Measurements from ENCODE around the gene DIAPH3.
A peak's percentile ranks its signal among the peaks of the same experiment; 100 is the strongest.

DIAPH3 gene

DNA sequence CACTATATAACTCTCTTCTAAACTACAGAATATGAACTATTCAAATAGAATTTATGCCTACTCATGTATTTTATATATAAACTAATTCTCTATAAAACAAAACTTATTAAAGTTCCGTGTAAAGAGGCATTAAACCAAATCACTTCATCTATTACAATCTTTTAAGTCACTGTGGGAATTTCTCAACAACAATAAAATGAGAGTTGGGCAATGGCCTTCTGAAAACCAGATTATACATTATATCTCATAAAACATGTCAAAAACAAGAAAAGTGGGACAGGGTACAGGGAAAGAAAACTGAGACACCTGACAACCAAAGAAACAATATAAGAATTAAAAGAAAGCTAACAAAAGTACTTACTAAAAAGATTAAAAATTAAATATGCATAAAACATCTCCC lies 145.2 kb downstream of the DIAPH3 start:
- DNase-seq, result no peak

- no peak for DNase-seq
These were observed 147.5 kb downstream of the DIAPH3 start for GRCh38 chr13:60016229-60016628.

- no peak for DNase-seq
These were observed 150.6 kb downstream of the DIAPH3 start for GRCh38 chr13:60013166-60013565.

GRCh38 chr13:60012488-60012887 lies 151.2 kb downstream of the DIAPH3 start:
- DNase-seq, result no peak

DNA sequence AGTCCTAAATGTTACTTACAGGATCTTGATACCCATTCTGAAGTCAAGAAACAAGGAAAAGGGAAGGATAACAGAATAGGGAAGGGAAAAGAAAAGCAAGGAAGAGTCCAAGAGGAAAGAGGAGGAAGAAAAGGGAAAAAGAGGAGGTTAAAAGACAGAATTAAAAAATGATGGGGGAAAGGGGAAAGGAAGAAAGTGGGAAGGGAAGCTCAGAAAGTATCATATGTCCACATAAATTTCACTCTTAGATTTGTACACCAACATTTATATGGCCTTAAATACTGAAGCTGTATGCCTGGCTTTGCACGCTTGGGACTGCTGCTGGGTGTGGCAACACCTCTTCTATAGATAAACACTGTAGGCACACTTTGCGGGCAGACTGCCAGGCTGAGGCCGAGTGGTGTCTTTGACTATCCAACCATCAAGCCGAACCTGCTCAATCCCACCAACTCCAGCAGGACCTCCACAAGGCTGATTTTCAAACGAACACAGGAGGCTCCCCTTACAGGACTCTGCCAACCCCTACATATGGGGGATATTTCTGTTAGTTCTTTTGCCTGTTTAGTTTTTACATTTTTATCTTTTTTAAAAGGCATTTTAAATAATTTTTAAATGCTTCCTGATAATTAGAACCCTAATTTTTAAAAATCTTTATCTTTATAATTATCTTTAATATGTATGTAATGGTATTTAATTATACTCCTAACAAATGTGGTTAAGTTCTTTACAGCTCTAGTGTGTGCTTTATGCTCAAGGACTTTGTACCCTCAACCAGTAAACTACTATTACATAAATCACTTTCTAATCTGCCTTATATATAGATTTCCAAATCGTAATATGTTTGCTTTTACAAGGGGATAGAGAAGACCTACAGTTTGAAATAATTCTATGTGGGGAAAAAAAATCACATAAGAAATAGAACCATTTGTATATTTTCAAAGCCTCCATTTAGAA lies 154.2 kb downstream of the DIAPH3 start:
- no peak for DNase-seq

DNA sequence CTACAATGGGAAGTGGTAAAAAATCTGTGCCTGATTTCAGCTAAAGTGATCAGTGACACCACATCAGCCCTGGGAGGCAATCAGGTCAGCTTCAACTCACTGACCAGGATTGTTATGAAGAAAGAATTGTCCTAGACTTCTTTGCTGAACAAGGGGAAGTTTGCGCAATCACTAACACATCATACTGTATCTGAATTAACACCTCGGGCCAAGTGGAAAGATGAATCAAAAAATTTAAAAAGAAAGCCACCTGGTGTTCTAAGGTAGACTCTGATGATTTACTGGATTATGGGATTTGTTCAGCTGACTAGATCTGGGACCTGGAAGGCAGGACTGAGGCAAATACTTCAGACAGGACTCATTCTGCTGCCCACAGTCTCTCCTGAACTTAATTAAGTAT lies 161.8 kb downstream of the DIAPH3 start:
- DNase-seq, result no peak

DNA sequence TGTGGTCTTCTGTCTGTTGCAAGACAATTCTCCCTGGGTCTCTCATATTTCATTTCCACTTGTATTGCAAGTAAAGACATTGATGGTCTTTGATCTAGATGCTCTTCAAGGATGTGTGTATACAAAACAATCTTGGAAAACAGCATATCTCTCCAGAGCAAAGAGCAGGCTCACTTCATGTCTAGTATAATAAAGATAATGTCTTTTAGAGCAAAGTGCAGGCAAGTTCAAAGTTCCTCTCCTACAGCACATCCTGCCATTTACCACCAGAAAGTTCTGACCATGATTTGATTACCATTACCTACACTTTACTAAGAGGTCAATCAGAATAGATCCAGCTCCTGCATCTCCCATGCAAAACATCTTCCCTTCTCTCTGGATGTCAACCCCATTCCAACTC lies 162.8 kb downstream of the DIAPH3 start:
- DNase-seq, result no peak

DNA sequence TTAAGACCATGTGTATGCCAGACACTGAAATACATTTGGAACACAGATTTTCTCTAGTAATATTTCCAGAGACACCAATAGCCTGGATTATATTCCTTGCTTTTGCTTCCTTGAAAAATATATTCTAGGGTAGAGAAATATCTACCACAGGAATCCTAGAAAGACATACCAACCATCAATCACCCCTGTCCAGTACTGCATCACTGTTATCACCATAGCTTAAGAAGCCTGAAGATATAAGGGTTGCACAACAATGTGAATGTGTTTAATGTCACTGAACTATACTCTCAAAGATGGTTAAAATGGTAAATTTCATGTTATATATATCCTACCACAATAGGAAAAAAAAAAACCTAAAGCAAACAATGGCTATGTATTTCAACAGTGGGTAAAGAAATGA lies 163.6 kb downstream of the DIAPH3 start:
- DNase-seq, result no peak

DNA sequence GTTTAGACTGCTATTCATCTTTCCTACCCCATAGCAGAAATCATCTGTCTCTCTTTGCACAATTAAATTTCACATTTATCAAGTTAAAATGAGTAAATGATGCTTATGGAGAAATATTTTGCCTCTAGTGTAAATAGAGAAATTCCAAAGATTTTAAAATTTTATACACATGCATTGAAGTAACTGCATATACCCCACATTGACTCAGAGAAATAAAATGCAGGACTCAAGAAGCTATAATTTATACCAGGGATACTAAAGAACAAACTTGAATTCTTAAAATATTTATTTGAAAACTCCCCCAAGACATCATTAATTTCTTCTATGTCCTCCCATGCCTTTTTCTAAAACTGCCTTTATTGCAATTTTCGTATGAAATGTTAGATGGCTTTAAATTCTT lies 165.8 kb downstream of the DIAPH3 start:
- DNase-seq, result no peak

GRCh38 chr13:59996461-59996980 lies 167.2 kb downstream of the DIAPH3 start:
- DNase-seq, result no peak

DNA sequence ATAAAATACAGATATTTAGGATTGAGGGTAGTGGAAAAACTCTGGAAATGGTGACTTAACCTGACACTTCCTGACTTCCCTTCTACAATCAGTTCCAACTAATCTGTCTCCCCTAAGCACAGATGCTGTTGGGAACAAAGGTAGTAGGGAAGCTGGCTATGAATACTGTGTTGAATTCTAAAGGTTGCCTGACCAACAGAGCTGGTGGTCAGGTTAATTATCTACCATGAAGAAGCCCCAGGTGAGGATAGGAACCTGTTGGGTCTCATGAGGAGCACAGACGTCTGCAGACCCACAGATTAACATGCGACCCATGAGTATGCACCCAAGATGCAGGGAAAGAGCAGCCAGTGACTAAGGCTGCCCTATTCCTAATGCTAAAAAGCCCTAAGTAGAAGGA lies 172.3 kb downstream of the DIAPH3 start:
- DNase-seq, result no peak

DNA sequence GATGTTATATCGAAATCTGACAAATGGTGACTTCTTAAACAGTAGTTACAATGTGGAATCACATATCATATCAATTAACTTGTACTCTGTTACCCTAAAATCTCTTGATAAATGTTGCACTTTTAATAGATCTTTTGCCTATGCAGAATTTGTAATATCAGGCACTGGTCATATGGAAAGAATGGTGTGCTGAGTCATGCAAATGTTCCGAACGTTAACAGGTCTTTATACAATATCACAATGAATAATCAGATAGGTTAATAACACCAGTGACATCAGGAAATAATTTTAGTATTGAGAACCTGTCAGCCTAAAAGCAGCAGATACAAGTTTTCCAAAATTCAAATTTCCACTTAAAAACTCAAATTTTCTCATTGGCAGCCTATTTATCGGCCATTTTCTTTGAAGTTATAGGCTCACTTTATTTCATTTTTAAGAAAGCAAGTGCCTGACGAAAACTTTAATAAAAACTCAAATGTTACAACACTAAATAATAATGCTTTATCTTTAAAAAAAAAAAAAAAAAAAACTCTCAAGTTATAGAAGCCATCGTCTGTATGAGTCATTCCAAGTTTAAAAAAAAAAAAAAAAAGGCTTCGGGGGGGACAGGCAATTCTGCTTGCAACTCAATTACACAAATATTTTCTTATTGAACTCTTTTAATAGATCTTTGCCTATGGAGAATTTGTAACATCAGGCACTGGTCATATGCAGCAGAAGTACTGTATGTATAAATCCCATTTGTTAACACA lies 180.9 kb downstream of the DIAPH3 start:
- no peak for DNase-seq

DNA sequence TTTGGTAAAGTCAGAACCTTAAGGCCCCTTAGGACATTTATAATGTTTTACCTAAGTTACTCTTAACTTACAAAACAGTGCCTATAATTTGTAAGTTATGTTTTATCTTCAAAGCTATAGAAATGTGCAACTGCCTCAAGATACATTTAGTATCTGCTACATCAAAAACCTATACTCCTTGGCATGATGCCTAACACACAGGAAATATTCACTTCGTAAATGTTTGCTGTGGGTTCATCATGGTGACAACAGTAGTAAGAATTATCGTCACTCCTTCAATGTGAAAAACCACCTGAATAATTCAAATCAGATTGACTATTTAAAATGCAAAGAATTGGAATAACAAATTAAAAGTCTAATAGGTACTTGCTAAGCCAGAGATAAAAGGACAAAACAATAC lies 184.1 kb downstream of the DIAPH3 start:
- DNase-seq, result no peak

- DNase-seq, result no peak
These were observed 184.9 kb downstream of the DIAPH3 start for GRCh38 chr13:59978862-59979261.

DNA sequence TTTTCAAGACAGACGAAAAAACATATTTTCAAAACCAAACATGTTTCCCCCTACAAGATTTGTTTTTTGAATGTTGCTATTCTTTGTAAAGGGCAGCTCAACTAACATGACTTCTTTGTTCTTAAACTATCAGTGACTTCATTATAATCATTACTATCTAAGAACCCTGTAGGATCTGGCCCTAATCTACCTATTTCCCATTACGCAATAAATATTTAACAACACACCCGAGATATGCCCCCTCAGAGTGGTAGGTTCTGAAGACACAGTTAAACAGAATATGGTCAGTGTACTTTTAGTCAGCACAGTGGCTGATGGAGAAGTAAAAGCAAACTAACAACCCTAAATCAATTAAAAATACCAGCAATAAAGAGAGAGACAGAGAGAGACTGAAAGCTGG lies 186.9 kb downstream of the DIAPH3 start:
- no peak for DNase-seq

DNA sequence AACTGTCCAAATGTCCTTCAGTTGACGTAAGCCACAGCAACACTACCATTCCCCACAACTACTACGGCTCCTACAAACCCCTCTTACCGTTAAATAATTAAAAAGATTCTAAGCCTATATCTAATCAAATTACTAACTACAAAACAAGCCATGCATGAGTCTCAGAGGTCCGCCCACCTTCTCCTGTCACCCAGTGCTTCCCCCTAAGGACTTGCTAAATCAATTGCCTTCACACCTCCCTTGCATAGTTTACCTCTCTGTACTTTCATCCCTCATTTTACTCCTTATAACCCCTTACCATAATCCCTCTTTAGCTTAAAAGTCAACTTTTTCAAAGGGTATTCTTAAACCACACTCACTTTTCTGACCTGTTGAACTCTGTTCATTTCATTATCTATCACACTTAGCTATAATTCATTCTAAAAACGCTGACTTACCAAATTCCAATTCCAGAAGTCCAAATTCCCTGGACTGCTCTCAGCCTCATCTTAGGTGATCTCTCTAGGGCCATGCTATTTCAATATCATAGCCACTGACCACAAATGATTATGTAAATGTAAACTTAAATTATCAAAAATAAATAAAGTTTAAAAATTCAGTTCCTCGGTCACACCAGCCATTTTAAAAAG lies 187.8 kb downstream of the DIAPH3 start:
- no peak for DNase-seq

GRCh38 chr13:59970847-59971246 lies 192.9 kb downstream of the DIAPH3 start:
- DNase-seq, result no peak

DNA sequence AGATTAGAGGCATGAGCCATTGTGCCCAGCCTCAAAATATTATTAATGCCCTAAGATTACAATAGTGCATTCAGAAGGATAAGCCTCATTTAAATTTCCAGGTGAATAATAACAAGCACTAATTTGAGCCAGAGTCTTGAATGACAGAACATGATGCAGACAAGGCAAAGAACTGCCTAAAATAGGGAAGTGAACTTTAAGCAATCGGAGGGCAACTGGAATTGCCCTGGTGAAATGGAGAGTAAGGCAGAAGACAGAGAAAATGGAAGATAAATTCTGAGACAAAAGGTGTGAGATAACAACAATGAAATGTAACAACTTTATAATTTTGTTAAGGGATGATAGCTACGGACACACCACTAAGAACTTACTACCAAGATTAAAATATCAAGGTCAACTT lies 199.9 kb downstream of the DIAPH3 start:
- DNase-seq, result peak; percentile 59

DNA sequence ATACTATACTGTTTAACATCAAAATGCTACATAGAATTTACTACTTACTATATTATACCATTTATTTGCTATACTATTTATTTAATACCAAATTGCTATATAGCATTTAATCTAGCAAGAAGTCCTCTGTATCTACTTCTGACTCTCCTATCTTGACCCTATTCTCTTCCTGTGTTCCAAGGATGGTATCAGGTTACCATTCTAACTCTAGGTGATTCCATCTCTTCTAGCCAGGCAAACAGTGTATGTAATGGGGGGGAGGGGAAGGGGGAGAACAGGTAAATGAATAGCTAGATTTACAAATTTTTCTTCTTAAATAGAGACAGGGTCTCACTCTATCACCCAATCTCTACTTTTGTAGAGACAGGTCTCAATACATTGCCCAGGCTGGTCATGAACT lies 200.3 kb downstream of the DIAPH3 start:
- no peak for DNase-seq

DNA sequence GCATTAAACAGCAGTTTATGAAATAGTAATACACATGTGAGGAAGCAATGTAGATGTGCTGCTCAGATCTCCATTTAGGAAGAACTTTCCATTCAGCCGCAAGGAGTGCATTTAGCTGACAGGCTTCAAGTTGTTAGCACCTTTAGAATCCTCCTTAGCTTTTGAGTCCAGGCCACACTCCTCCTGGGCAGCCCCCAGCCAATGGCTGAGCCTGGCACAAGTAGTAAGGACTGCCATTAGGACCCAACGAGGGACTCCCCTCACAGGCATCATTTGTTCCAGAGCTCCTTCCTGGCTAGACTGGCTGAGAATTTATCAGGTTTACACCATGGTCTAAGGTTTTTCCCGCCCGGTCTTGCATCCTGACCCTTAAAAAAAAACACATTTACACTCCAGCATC lies 201.4 kb downstream of the DIAPH3 start:
- DNase-seq, result no peak

DNA sequence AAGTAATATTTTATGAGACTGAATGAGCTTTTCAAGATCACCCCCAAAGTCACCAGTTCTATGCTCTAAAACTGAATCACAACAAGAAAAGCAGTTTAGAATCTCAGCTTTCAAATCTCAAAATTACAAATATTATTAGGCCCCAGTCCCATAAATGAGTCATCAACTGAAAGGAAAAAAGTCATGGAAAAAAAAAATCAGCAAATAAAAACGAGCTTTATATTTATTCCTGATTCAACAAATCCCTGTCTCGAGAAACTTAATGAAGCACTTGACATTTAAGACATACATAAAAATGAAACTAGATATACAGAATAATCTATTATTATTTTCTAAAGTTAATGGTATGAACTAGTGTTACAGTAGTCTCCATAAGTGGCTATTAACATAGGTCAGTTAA lies 203.0 kb downstream of the DIAPH3 start:
- DNase-seq, result no peak

GRCh38 chr13:59957438-59957837 lies 206.3 kb downstream of the DIAPH3 start:
- no peak for DNase-seq

GRCh38 chr13:59954601-59955000 lies 209.1 kb downstream of the DIAPH3 start:
- peak; percentile 49 for DNase-seq

DNA sequence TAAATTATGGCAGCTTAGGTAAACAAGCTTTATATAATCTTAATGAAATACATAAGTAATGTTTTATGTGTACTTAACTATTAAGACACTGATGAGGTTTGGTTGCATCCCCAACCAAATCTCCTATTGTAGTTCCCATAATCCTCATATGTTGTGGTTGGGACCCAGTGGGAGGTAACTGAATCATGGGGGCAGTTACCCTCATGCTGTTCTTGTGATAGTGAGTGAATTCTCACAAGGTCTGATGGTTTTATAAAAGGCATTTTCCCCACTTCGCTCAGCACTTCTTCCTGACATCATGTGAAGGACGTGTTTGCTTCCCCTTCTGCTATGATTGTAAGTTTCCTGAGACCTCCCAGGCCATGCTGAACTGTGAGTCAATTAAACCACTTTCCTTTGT lies 212.7 kb downstream of the DIAPH3 start:
- DNase-seq, result no peak

Data from MV-4-11 (cell line).